ENCODE results near the gene EDN1.

EDN1 gene

GRCh38 chr6:12270551-12271230 is 19.5 kb upstream of the EDN1 start:
- no peak for DNase-seq

- DNase-seq: no peak
These were observed 18.6 kb upstream of the EDN1 start for GRCh38 chr6:12271594-12271993.

GRCh38 chr6:12271997-12272396 is 18.2 kb upstream of the EDN1 start:
- no peak for DNase-seq

DNA sequence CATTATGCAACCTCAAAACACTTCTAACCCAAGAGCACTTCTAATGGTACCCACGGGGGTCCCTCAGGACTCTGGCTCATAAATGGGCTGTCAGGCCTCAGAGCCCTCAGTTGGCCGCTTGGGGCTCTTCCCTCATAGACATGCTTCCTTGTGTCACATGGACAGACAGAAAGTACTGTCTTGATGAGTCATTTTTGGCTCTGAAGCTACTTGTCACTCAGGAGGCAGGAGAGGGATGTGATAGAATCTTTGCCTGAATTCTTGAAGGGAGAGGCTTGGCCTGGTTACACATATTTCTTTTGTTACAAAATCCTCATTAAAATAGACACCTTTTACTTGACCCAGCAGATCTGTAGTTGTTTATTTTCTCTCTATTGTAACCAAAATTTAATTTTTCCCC is 15.1 kb upstream of the EDN1 start:
- DNase-seq: no peak

DNA sequence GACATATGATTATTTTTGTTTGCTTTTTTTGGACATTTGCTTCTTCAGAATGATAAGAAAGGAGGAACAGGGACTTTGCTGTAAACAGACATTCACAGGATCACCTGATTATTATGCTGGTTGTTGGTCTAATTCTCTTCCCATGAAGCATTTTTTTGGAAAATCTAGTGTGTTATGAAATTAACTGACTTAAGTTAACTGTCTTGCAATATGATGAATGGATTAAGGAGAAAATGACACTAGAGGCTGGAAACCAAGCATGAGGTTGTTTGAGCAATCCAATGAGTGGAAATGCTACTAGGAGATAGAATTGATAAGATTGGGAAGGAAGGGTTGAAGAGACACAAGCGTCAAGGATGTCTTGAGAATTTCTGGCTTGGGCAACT is 13.2 kb upstream of the EDN1 start:
- DNase-seq: no peak

GRCh38 chr6:12277386-12277785 is 12.8 kb upstream of the EDN1 start:
- no peak for DNase-seq

DNA sequence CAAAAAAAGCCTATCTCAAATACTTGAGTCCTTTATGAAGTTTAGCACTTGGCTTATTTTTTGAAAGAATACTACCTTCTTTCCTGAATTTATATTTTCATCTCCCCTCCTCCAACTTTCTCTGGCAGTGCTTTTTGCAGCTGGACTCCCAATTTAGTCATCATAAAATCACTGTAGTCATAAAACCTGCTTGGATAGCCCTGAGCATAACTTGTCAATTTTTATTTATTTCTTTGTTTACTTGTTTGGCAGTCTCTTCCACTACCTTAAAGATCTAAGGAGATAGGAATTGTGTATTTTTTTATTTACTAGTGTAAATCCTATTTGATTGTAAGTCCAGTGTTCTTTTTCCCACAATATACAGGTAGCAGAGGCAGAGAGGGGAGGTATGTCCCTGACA is 11.2 kb upstream of the EDN1 start:
- DNase-seq: no peak

DNA sequence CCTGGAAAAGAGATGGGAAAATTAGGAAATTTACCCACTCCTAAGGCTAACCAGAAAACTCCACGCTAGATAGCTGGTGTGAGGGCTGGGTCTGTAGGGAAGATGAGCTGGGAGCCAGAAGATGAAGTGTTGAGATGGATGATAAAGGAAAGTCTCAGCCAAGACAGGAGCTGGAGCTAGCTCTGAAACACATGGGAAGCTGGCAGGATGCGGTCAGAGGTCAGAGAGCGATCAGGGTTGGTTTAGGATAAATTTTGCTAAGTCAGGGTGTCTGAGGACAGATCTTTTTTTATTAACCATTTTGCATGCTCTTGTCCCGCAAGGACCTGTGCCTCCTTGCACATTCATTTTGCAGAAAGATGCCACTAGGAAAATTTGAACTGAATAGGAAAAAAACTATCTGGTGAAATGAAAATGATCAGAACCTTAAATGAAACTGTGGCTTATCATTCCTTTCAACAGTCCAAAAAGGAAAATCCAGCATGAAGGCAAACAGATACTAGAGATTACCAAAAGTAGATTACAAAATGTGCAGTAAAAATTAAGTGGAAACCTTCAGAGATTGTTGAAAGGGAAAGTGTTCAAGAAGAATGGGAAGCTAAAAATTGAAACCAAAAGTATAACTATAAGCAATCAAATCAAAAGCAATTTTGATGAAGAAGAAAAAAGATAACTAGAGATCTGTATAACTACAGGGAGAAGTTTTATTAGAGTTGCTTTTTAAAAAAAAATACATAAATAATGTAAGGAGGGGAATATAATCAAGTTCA is 10.7 kb upstream of the EDN1 start:
- no peak for DNase-seq

DNA sequence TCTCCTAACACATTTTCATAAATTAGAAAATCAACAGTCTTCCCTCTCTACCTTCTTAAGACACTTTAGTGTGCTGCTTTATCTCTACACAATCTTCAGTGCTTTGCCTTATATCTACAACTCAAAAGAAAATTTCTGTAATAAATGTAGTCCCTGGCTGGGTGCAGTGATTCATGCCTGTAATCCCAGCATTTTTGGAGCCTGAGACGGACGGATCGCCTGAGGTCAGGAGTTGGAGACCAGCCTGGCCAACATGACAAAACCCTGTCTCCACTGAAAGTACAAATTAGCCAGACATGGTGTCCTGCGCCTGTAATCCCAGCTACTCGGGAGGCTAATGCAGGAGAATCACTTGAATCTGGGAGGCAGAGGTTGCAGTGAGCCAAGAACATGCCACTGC is 9.7 kb upstream of the EDN1 start:
- DNase-seq: no peak

DNA sequence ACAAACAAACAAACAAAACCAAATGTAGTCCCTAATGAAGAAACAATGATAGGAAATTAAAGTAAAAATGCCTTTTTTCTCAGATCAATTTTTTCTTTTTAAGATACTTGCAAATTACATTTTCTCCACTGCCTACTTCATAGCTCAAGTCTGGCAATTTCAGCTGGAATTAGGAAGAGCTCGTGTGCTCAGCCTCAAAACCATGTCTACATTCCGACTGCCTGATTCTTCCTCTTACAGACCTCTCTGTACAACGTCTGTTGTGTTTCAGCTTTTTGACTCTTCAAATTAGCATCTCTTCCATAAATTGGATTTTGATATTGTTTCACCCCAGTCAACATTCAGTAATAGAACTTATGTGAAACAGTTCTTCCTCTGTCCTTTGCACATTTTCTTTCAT is 9.3 kb upstream of the EDN1 start:
- no peak for DNase-seq

GRCh38 chr6:12283904-12284303 is 6.3 kb upstream of the EDN1 start:
- DNase-seq: no peak

DNA sequence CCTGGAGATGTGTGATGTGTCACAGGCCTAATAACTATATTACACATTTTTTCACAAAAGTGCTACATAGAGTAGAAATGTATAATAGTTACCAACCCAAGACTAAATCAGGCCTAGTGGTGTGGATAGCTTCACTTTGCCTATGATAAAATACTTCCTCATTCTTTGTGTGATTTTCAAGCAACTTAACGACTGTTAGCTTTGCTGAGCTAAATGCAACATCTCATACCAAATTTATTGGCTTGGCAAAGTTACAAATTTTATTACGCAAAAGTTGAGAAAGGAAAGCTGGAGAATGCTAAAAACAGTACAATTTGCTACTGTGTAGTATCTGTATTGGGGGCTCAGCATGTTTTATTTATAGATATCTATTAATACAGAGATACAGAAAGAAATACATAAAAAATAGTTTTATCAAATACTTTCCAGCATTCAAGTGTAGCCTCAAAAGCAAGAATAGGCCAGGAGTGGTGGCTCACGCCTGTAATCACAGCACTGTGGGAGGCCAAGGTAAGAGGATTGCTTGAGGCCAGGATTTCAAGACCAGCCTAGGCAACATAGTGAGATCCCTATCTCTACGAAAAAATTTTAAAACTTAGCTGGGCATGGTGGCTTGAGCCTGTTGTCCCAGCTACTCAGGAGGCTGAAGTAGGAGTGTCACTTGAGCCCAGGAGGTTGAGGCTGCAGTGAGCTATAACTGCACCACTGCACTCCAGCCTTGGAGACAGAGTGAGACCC is 3.6 kb upstream of the EDN1 start:
- no peak for DNase-seq

DNA sequence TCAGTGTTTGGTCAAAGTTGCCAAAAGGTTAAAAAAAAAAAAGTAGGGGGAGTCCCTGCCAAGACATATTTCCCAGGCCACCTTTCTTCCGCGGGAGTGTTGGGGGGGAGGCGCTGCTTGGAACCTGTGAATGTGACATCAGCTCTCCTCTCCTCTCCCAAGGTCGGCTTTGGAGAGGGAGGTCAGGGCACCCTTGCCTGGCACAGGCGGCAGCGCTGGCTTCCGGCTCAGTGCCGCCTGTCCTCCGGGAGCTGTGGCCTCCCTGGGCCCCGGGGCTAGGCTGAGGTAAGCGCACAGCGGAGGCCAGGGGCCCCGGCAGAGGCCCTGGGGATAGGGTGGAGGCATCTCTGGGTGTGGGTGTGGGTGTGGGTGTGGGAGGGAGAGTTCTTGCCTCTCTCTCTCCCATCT is 1.9 kb upstream of the EDN1 start:
- DNase-seq: no peak

DNA sequence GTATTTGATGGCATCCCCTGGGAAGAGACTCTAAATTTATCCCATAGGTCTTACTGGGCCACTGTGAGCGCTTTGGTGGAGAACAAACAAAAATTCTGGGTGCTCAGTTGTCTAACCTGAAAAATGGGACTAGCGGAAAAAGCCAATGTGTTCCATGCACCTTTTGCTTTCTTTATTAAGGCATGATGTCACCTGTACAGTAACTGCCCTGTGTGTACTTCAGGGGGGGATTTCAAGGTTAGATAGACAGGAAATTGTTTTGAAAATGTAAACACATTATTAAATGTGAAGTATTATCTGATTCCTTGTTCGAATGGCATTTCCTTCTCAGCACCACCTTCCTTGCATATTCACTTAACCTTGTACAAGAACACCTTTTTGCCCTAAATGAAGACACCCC is 1.2 kb upstream of the EDN1 start:
- DNase-seq: no peak

DNA sequence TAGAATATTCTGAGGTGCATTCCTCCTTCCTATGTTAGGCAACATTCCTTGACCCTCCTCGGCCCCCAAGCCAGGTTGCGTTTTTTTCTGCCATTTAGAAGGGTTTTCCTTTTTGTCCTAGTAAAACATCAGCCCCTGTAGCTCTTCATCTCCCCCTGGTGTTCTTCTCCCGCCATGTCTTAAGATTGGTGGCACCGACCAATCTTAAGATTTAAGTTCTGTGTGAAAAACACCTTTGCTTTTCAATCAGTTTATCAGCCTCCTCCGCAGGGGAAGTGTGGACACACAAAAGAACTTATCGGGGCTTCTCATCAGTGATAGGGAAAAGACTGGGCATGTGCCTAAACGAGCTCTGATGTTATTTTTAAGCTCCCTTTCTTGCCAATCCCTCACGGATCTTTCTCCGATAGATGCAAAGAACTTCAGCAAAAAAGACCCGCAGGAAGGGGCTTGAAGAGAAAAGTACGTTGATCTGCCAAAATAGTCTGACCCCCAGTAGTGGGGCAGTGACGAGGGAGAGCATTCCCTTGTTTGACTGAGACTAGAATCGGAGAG is 719 bp upstream of the EDN1 start:
- DNase-seq: peak; percentile 26

DNA sequence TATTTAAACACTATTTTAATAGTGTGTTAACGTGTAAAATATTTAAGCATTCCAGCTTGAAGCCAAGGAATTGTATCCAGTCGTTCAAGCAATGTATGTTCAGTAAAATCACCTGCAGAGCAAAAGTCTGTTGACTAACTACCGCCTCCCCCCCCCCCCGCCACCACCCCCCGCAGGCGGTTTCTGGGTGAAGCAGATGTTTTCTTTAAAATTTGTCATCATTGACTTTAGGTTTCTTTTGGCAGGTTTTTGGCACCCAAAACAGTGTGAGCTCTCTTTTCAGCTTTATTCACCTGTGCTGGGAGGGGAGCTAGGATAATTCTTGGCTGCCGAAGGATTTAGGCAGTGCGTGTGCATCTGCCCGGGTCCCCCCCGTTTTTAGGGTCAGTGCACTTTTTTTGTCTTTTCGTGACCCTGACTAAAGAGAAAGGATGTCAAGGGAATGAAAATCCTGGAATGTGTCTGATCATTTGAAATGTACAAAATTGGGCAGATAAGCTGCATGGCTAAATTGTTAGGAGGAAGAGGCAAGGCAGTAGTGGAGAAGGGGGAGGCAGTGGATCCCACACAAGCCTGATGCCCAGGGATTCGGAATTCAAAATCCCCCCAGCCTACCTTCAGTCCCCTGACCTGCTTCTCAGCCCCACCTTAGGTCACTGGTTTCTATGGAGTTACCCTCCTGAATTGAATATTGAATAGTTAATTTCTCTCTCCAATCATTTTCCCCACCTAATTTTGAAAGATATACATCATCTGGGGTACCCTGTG is 1.1 kb downstream of the EDN1 start:
- DNase-seq: no peak

- no peak for DNase-seq
These were observed 1.9 kb downstream of the EDN1 start for GRCh38 chr6:12291839-12292604.

- no peak for DNase-seq
These were observed 3.2 kb downstream of the EDN1 start for GRCh38 chr6:12293235-12293930.

DNA sequence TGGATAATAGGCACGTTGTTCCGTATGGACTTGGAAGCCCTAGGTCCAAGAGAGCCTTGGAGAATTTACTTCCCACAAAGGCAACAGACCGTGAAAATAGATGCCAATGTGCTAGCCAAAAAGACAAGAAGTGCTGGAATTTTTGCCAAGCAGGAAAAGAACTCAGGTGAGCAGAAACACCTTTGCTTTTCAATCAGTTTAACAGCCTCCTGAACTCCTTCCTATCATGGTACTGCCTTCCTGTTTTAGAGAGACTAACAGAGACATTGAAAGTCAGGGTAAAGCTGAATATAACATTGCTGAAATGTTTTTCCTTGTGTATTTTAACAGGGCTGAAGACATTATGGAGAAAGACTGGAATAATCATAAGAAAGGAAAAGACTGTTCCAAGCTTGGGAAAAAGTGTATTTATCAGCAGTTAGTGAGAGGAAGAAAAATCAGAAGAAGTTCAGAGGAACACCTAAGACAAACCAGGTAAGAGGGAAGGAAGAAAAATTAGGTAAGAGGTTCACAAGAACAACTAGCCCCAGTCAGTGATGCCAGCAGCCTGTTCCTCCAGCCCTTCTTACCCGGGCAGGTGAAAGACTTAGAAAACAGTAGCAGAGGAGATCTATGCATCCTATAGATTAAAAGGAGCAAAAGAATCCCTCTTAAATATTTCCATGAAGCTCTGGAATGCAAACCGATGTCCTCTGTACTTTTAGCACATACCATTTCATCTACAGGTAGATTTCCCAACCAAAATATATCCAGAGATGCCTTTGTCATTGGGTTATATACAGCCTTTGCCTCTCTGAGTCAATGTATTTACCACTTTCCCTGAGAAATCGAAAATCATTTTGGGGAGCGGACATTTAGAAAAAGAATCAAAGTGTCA is 4.0 kb downstream of the EDN1 start:
- DNase-seq: no peak

- DNase-seq: no peak
These were observed 4.8 kb downstream of the EDN1 start for GRCh38 chr6:12294851-12295536.
